ENCODE results near the gene FUBP1. TPM values are rescaled to one million over a fixed set of nuclear protein-coding genes. Genes with fewer than 3 reads are reported as not detected.

Gene FUBP1
- total RNA-seq, 1 experiment from 2014 or later = 125 TPM

DNA sequence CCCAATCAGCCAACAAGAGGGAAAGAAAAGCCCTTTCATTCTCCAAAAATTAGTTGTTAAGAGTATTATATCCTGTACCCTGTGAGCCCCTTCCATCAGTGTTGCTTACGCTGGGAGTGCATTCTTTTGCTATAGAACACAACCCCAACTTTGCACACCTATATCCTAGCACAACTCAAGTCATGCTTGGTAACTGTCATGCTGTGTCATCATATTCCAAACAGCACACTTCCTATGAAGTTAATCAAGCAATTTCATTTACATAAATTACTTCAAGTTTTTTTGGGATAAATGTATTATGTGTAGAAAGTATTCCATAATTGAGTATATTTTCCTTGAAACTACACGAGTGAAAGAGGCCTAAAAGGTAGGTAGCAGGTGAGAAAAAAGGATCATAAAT, 20.0 kb downstream of the FUBP1 start:
- Histone ChIP-seq H3K36me3 (ENCODE audit: control insufficient read depth in 1 of 2, insufficient read depth in 2 of 2, low read length in 2 of 2) (peaks cover 90 to 91% of the 10 kb centered on the region in 2 experiments), H3K79me2 (ENCODE audit: insufficient read depth, low read length) (peaks cover 100% of the 10 kb centered on the region), H3K9me3 (ENCODE audit: control insufficient read depth in 1 of 2, insufficient read depth in 1 of 2, low read depth in 1 of 2, low read length in 2 of 2) (no peaks in the 10 kb centered on the region), H3K27me3 (ENCODE audit: insufficient read depth, low read length) (no peaks in the 10 kb centered on the region), H3K27ac (ENCODE audit: low read depth, low read length) (no peak overlapping the region), H3K9me2 (ENCODE audit: insufficient read depth) (no peaks in the 10 kb centered on the region), H3K4me3 (replicated peaks in 1 of 2; ENCODE audit: low read depth in 1 of 2, low read length in 2 of 2) (no peak overlapping the region), H4K20me1 (ENCODE audit: insufficient read depth) (peaks cover 49% of the 10 kb centered on the region; the same call in 1 of the 2 replicates), H3K4me2 (ENCODE audit: low read length) (no peak overlapping the region), H3K9ac (ENCODE audit: low read length) (no peak overlapping the region), H2AFZ (ENCODE audit: low read depth, low read length, poor library complexity, severe bottlenecking) (no peak overlapping the region), H3K4me1 (ENCODE audit: control insufficient read depth in 1 of 2, insufficient read depth in 2 of 2, low read length in 2 of 2) (no peaks in the 10 kb centered on the region)
- intact Hi-C loops (cut with micrococcal nuclease) = no loop called here
- ATAC-seq (no peak), DNase-seq (ENCODE audit: low read depth, low spot score) (no peak)
- TF ChIP-seq CTCF (IDR thresholded peaks at IDR 0.05 in 2 of 3, conservative IDR thresholded peaks at IDR 0.05 in 1 of 3; ENCODE audit: borderline replicate concordance in 1 of 3, insufficient read depth in 1 of 3, low read depth in 2 of 3, low read length in 2 of 3) (no peak), REST (IDR thresholded peaks at IDR 0.05; ENCODE audit: low read depth) (no peak), EGR1 (IDR thresholded peaks at IDR 0.05; ENCODE audit: low read depth) (no peak), CBX3 (IDR thresholded peaks at IDR 0.05; ENCODE audit: low read depth) (no peak), ZNF274 (IDR thresholded peaks at IDR 0.05; ENCODE audit: low read depth, low read length) (no peak), FOSL1 (IDR thresholded peaks at IDR 0.05; ENCODE audit: low read depth) (no peak), ELF1 (IDR thresholded peaks at IDR 0.05; ENCODE audit: borderline replicate concordance, low read depth) (no peak), TCF7L2 (IDR thresholded peaks at IDR 0.05; ENCODE audit: borderline replicate concordance, extremely low read depth, insufficient read depth, insufficient read length) (no peak), YY1 (IDR thresholded peaks at IDR 0.05; ENCODE audit: extremely low read depth, insufficient replicate concordance, low read depth, low read length) (no peak), EZH2 (IDR thresholded peaks at IDR 0.05) (no peak), CEBPB (IDR thresholded peaks at IDR 0.05; ENCODE audit: low read depth) (no peak), RAD21 (IDR thresholded peaks at IDR 0.05; ENCODE audit: low read depth) (no peak), EZH2phosphoT487 (IDR thresholded peaks at IDR 0.05; ENCODE audit: borderline replicate concordance) (no peak), ATF3 (IDR thresholded peaks at IDR 0.05) (no peak)
- BruUV-seq (replicated peaks) = no TSS peak
- ChIA-PET CTCF (no interaction called here), POLR2A (no interaction called here), RAD21 (ENCODE audit: low non-redundant PET in 1 of 2, low total read pairs in 2 of 2, uncharacterized antibody in 2 of 2, unreplicated experiment in 2 of 2) (no interaction called here)
